GM12892 (cell line): Measurements from ENCODE around the gene ADAMTS12.

Experiments used
- POLR2A ChIP-seq: IDR thresholded peaks from 2 replicates; pipeline ENCODE4 v1.6.1; 2011; ENCODE audit warnings: low read depth, low read length, control low read depth
- POLR2AphosphoS5 ChIP-seq: IDR thresholded peaks from 2 replicates; pipeline ENCODE4 v1.6.1; 2011; ENCODE audit warnings: low read depth, low read length, control low read depth

- TF ChIP-seq POLR2A (no peak), POLR2AphosphoS5 (no peak)
These were observed 135.3 kb downstream of the ADAMTS12 start for GRCh38 chr5:33756491-33756890.
